Stimulated activated CD8-positive, alpha-beta memory T cell treated with anti-CD3 and anti-CD28 coated beads, Interleukin-7, amount 100 ng/mL, for 1 hour (primary cell): Measurements from ENCODE around the gene GREB1L.

ENCODE experiments used
- DNase-seq, 2 donors: peaks; one replicate each; pipeline ENCODE4 v3.0.0-alpha.2; 2020; ENCODE audit warnings: low read depth in 2 of 2

GREB1L gene

GRCh38 chr18:21449367-21450290 is 207.6 kb downstream of the GREB1L start:
- no peak for DNase-seq

GRCh38 chr18:21450503-21450902 is 208.5 kb downstream of the GREB1L start:
- DNase-seq: no peak

GRCh38 chr18:21450913-21451312 is 208.9 kb downstream of the GREB1L start:
- no peak for DNase-seq

- DNase-seq: no peak
Measured at GRCh38 chr18:21451851-21452250, 209.8 kb downstream of the GREB1L start.

- DNase-seq: no peak
Measured at GRCh38 chr18:21452276-21452780, 210.3 kb downstream of the GREB1L start.

GRCh38 chr18:21452796-21453510 is 210.9 kb downstream of the GREB1L start:
- DNase-seq: no peak

GRCh38 chr18:21453511-21453901 is 211.5 kb downstream of the GREB1L start:
- no peak for DNase-seq

- no peak for DNase-seq
Measured at GRCh38 chr18:21454725-21455124, 212.7 kb downstream of the GREB1L start.

GRCh38 chr18:21456428-21457178 is 214.6 kb downstream of the GREB1L start:
- DNase-seq: no peak

GRCh38 chr18:21457179-21457535 is 215.1 kb downstream of the GREB1L start:
- DNase-seq: no peak

GRCh38 chr18:21458310-21458709 is 216.3 kb downstream of the GREB1L start:
- DNase-seq: no peak

- no peak for DNase-seq
Measured at GRCh38 chr18:21458788-21459187, 216.8 kb downstream of the GREB1L start.

GRCh38 chr18:21459706-21460286 is 217.8 kb downstream of the GREB1L start:
- no peak for DNase-seq

GRCh38 chr18:21461460-21461859 is 219.4 kb downstream of the GREB1L start:
- DNase-seq: no peak

- no peak for DNase-seq
Measured at GRCh38 chr18:21463718-21464117, 221.7 kb downstream of the GREB1L start.

GRCh38 chr18:21468514-21469164 is 226.6 kb downstream of the GREB1L start:
- no peak for DNase-seq

- no peak for DNase-seq
Measured at GRCh38 chr18:21472741-21473140, 230.7 kb downstream of the GREB1L start.

- DNase-seq: no peak
Measured at GRCh38 chr18:21474621-21475020, 232.6 kb downstream of the GREB1L start.

GRCh38 chr18:21479721-21480120 is 237.7 kb downstream of the GREB1L start:
- no peak for DNase-seq

- DNase-seq: no peak
Measured at GRCh38 chr18:21481739-21482138, 239.7 kb downstream of the GREB1L start.

- no peak for DNase-seq
Measured at GRCh38 chr18:21483051-21483450, 241.0 kb downstream of the GREB1L start.
